HG02610 (cell line): ENCODE measurements around the gene TH.

Source experiments
- ATAC-seq: cut with Tn5 transposase; IDR thresholded peaks from one replicate; pipeline ENCODE4 v1.9.1; 2021; ENCODE audit warnings: mild to moderate bottlenecking, moderate library complexity; ENCODE audit not compliant: unreplicated experiment

The TH gene

GRCh38 chr11:2209370-2209801 is 37.8 kb upstream of the TH start:
- no peak for ATAC-seq

GRCh38 chr11:2208691-2209369 is 37.2 kb upstream of the TH start:
- ATAC-seq, result no peak

- ATAC-seq, result no peak
Measured at GRCh38 chr11:2207773-2208621, 36.4 kb upstream of the TH start.

GRCh38 chr11:2207212-2207611 is 35.6 kb upstream of the TH start:
- no peak for ATAC-seq

- ATAC-seq, result no peak
Measured at GRCh38 chr11:2205981-2206690, 34.5 kb upstream of the TH start.

- ATAC-seq, result no peak
Measured at GRCh38 chr11:2205214-2205720, 33.7 kb upstream of the TH start.

GRCh38 chr11:2204361-2205213 is 33.0 kb upstream of the TH start:
- no peak for ATAC-seq

- no peak for ATAC-seq
Measured at GRCh38 chr11:2203440-2204259, 32.0 kb upstream of the TH start.

- ATAC-seq, result no peak
Measured at GRCh38 chr11:2202900-2203439, 31.4 kb upstream of the TH start.

GRCh38 chr11:2202071-2202899 is 30.7 kb upstream of the TH start:
- ATAC-seq, result no peak

GRCh38 chr11:2201542-2201941 is 29.9 kb upstream of the TH start:
- no peak for ATAC-seq

GRCh38 chr11:2200957-2201519 is 29.4 kb upstream of the TH start:
- no peak for ATAC-seq

- no peak for ATAC-seq
Measured at GRCh38 chr11:2200536-2200935, 28.9 kb upstream of the TH start.

GRCh38 chr11:2199466-2200341 is 28.1 kb upstream of the TH start:
- ATAC-seq, result no peak

GRCh38 chr11:2198621-2199365 is 27.2 kb upstream of the TH start:
- ATAC-seq, result no peak

GRCh38 chr11:2197771-2198520 is 26.3 kb upstream of the TH start:
- ATAC-seq, result no peak
